Neural cell (in vitro differentiated cells): ENCODE results near the gene P2RY11. TPM values are rescaled to one million over a fixed set of nuclear protein-coding genes. Genes with fewer than 3 reads are reported as not detected.
A peak's percentile ranks its signal among the peaks of the same experiment; 100 is the strongest.

Experiments
- H2AFZ ChIP-seq: fragments of 200-600, 300-800 bp; sonication (generic), shearing (Covaris generic); 2 replicates; pipeline ENCODE4 v1.6.0; 2014; ENCODE audit warnings: low read depth, mild to moderate bottlenecking, antibody characterized with exemption, low read length, moderate library complexity
- H3F3A ChIP-seq: fragments of 200-600 bp; shearing (Covaris generic); 2 replicates; pipeline ENCODE4 v1.6.1; 2016; ENCODE audit warnings: mild to moderate bottlenecking, moderate library complexity, mixed read lengths, antibody characterized with exemption, low read length; ENCODE audit not compliant: insufficient read depth, poor library complexity, severe bottlenecking
- H3K27ac ChIP-seq: fragments of 200-600, 300-800 bp; sonication (generic), shearing (Covaris generic); 2 replicates; pipeline ENCODE4 v1.5.1; 2014; ENCODE audit warnings: mild to moderate bottlenecking, low read length, moderate library complexity
- H3K27me3 ChIP-seq: fragments of 300-800, 200-600 bp; sonication (generic), shearing (Covaris generic); 2 replicates; pipeline ENCODE4 v1.6.0; 2014; ENCODE audit warnings: mild to moderate bottlenecking, low read depth, low read length, moderate library complexity; ENCODE audit not compliant: insufficient read depth
- H3K36me3 ChIP-seq: fragments of 300-800, 200-600 bp; sonication (generic), shearing (Covaris generic); 2 replicates; pipeline ENCODE4 v1.5.1; 2014; ENCODE audit warnings: mild to moderate bottlenecking, antibody characterized with exemption, low read length, moderate library complexity; ENCODE audit not compliant: insufficient read depth
- H3K4me2 ChIP-seq: fragments of 300-800, 200-600 bp; sonication (generic), shearing (Covaris generic); 2 replicates; pipeline ENCODE4 v1.6.0; 2014; ENCODE audit warnings: mild to moderate bottlenecking, low read length
- H3K4me3 ChIP-seq: fragments of 300-800, 200-600 bp; sonication (generic), shearing (Covaris generic); 2 replicates; pipeline ENCODE4 v1.5.1; 2014; ENCODE audit warnings: mild to moderate bottlenecking, low read length, moderate library complexity
- H3K79me2 ChIP-seq: fragments of 200-600 bp; shearing (Covaris generic); replicated peaks from 2 replicates; pipeline ENCODE4 v1.6.0; 2014; ENCODE audit warnings: mild to moderate bottlenecking, low read length, moderate library complexity; ENCODE audit not compliant: insufficient read depth
- H3K9ac ChIP-seq: fragments of 300-800, 200-600 bp; sonication (generic), shearing (Covaris generic); 2 replicates; pipeline ENCODE4 v1.6.1; 2016; ENCODE audit warnings: mild to moderate bottlenecking, low read length, mixed read lengths
- H3K9me2 ChIP-seq: fragments of 200-600 bp; shearing (Covaris generic); 2 replicates; pipeline ENCODE4 v1.6.1; 2016; ENCODE audit warnings: mild to moderate bottlenecking, low read length, mixed read lengths; ENCODE audit not compliant: insufficient read depth
- H3K9me3 ChIP-seq: fragments of 200-600, 300-800 bp; sonication (generic), shearing (Covaris generic); 2 replicates; pipeline ENCODE4 v1.6.1; 2016; ENCODE audit warnings: mild to moderate bottlenecking, mixed run types, low read length, moderate library complexity, mixed read lengths
- H4K20me1 ChIP-seq: fragments of 200-600 bp; shearing (Covaris generic); 2 replicates; pipeline ENCODE4 v1.6.1; 2016; ENCODE audit warnings: mild to moderate bottlenecking, mixed run types; ENCODE audit not compliant: insufficient read depth
- CTCF ChIP-seq: fragments of 450-650 bp; IDR thresholded peaks from 2 replicates; pipeline ENCODE4 v1.5.1; 2014; ENCODE audit warnings: antibody characterized with exemption, mild to moderate bottlenecking, moderate library complexity; ENCODE audit not compliant: poor library complexity, severe bottlenecking
- EP300 ChIP-seq: fragments of 450-650 bp; conservative IDR thresholded peaks from 2 replicates; pipeline ENCODE4 v1.6.1; 2014; ENCODE audit warnings: antibody characterized with exemption, mild to moderate bottlenecking, moderate library complexity; ENCODE audit not compliant: poor library complexity, severe bottlenecking
- EZH2 ChIP-seq: fragments of 200-600, 300-800 bp; shearing (Covaris generic), sonication (generic); IDR thresholded peaks from 2 replicates; pipeline ENCODE4 v1.6.1; 2014; ENCODE audit warnings: antibody characterized with exemption, low read length, borderline replicate concordance, mild to moderate bottlenecking; ENCODE audit not compliant: insufficient read depth, poor library complexity, severe bottlenecking
- MXI1 ChIP-seq: fragments of 450-650 bp; conservative IDR thresholded peaks from 2 replicates; pipeline ENCODE4 v1.6.1; 2014; ENCODE audit warnings: antibody characterized with exemption, mild to moderate bottlenecking; ENCODE audit not compliant: poor library complexity, severe bottlenecking
- POLR2AphosphoS5 ChIP-seq: IDR thresholded peaks from 2 replicates; pipeline ENCODE4 v1.6.1; 2012
- RAD21 ChIP-seq: fragments of 450-650 bp; conservative IDR thresholded peaks from 2 replicates; pipeline ENCODE4 v1.6.1; 2014; ENCODE audit warnings: antibody characterized with exemption, mild to moderate bottlenecking, moderate library complexity
- REST ChIP-seq: IDR thresholded peaks from 2 replicates; pipeline ENCODE4 v1.6.1; 2012; ENCODE audit warnings: borderline replicate concordance
- SMC3 ChIP-seq: fragments of 450-650 bp; conservative IDR thresholded peaks from 2 replicates; pipeline ENCODE4 v1.6.1; 2014; ENCODE audit warnings: antibody characterized with exemption, mild to moderate bottlenecking, moderate library complexity; ENCODE audit not compliant: poor library complexity
- TAF1 ChIP-seq: IDR thresholded peaks from 2 replicates; pipeline ENCODE4 v1.6.1; 2012; ENCODE audit warnings: low read depth
- polyA plus RNA-seq: library from polyadenylated mRNA; depleted of rRNA; stranded (reverse); fragments of >200 nt; gene quantifications from 2 replicates; pipeline ENCODE4 v1.2.3, GENCODE V29; 2014

P2RY11 gene
- polyA plus RNA-seq, 1 donor from 2014 or later, result 5.4 TPM

GRCh38 chr19:10113964-10114650, 2.6 kb downstream of the P2RY11 start:
- Histone ChIP-seq H4K20me1 (no peaks in the 10 kb centered on the region), H3K9me2 (no peaks in the 10 kb centered on the region), H3K79me2 (peaks cover 4% of the 10 kb centered on the region), H3K27me3 (no peaks in the 10 kb centered on the region), H3K9ac (no peak overlapping the region), H3K4me3 (no peak overlapping the region), H3F3A (no peaks in the 10 kb centered on the region), H3K36me3 (peaks cover 8% of the 10 kb centered on the region), H3K27ac (no peak overlapping the region), H3K4me2 (no peak overlapping the region), H2AFZ (no peak overlapping the region), H3K9me3 (no peaks in the 10 kb centered on the region)
- TF ChIP-seq EZH2 (no peak), POLR2AphosphoS5 (peak; percentile 4), SMC3 (no peak)

- Histone ChIP-seq H3F3A (no peaks in the 10 kb centered on the region), H2AFZ (no peak overlapping the region), H3K79me2 (peaks cover 8% of the 10 kb centered on the region), H3K9me2 (no peaks in the 10 kb centered on the region), H3K9me3 (no peaks in the 10 kb centered on the region), H3K27ac (no peak overlapping the region), H3K27me3 (no peaks in the 10 kb centered on the region), H3K36me3 (peaks cover 8% of the 10 kb centered on the region), H4K20me1 (no peaks in the 10 kb centered on the region), H3K4me2 (no peak overlapping the region), H3K9ac (no peak overlapping the region), H3K4me3 (no peak overlapping the region)
- TF ChIP-seq EP300, result no peak
- no peak for TF ChIP-seq SMC3
- no peak for TF ChIP-seq EZH2
- TF ChIP-seq RAD21, result no peak
- TF ChIP-seq POLR2AphosphoS5, result no peak
- TF ChIP-seq MXI1, result no peak
- no peak for TF ChIP-seq TAF1
These were observed 3.3 kb downstream of the P2RY11 start for GRCh38 chr19:10114651-10115391.

- Histone ChIP-seq H2AFZ (no peak overlapping the region), H3K27ac (no peak overlapping the region), H3F3A (no peaks in the 10 kb centered on the region), H4K20me1 (no peaks in the 10 kb centered on the region), H3K9ac (no peak overlapping the region), H3K4me3 (no peak overlapping the region), H3K9me3 (no peaks in the 10 kb centered on the region), H3K27me3 (no peaks in the 10 kb centered on the region), H3K9me2 (no peaks in the 10 kb centered on the region), H3K79me2 (peaks cover 8% of the 10 kb centered on the region), H3K36me3 (peaks cover 8% of the 10 kb centered on the region), H3K4me2 (no peak overlapping the region)
- TF ChIP-seq EZH2, result no peak
- TF ChIP-seq REST, result no peak
- no peak for TF ChIP-seq MXI1
- no peak for TF ChIP-seq SMC3
- TF ChIP-seq RAD21, result no peak
- no peak for TF ChIP-seq TAF1
- no peak for TF ChIP-seq POLR2AphosphoS5
- TF ChIP-seq EP300, result no peak
- TF ChIP-seq CTCF, result no peak
These were observed 4.0 kb downstream of the P2RY11 start for GRCh38 chr19:10115392-10116084.
